ENCODE data around the gene OR10Z1. TPM values are rescaled to one million over a fixed set of nuclear protein-coding genes. Genes with fewer than 3 reads are reported as not detected.

OR10Z1 gene
- total RNA-seq, 1 experiment from 2014 or later, result not detected

DNA sequence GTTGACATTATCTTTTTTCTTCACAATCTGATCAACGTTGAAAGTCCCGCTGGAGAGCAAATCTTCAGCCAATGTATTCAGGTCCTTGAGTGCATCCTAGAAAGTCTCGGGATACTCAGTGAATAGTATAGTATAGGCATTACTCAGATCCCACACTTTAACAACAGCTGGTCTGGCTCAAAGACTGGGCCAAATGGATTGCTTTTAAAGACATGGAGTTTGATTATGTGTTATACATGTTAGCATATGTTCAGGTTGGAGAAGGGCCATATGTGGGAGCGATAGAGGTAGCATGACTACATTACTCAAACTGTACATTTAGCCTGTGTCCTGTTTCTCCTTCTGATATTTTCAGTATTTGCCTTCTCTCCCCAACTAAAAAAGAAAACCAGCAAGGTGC is 33.1 kb downstream of the OR10Z1 start:
- Histone ChIP-seq H3K4me1 (ENCODE audit: control insufficient read depth, insufficient read depth, low read length) (no peaks in the 10 kb centered on the region), H3K27ac (ENCODE audit: low read length) (no peak overlapping the region), H3K4me3 (ENCODE audit: low read depth in 2 of 2, low read length in 2 of 2) (no peak overlapping the region), H3K27me3 (ENCODE audit: control insufficient read depth, insufficient read depth, low read length) (no peaks in the 10 kb centered on the region), H3K9me3 (ENCODE audit: control insufficient read depth, insufficient read depth, low read depth, low read length) (no peaks in the 10 kb centered on the region), H3K36me3 (ENCODE audit: control insufficient read depth, insufficient read depth, low read length) (no peaks in the 10 kb centered on the region)
- ChIA-PET POLR2A (no interaction called here), CTCF (no interaction called here)
- in situ Hi-C loops (cut with HindIII; ENCODE audit: low pct_unique_long_range_greater_than_20kb, low sequenced_read_pairs), result no loop called here
- ATAC-seq (no peak), DNase-seq (ENCODE audit: low read depth, low spot score) (no peak)
- no TSS peak for BruUV-seq (replicated peaks)
- no peak for TF ChIP-seq TCF7L2 (IDR thresholded peaks at IDR 0.05; ENCODE audit: low read depth, low read length)
- no peak for TF ChIP-seq CTCF (IDR thresholded peaks at IDR 0.05)
- no peak for TF ChIP-seq POLR2AphosphoS5 (IDR thresholded peaks at IDR 0.05; ENCODE audit: low read depth, low read length)
- TF ChIP-seq, protein P1, sequence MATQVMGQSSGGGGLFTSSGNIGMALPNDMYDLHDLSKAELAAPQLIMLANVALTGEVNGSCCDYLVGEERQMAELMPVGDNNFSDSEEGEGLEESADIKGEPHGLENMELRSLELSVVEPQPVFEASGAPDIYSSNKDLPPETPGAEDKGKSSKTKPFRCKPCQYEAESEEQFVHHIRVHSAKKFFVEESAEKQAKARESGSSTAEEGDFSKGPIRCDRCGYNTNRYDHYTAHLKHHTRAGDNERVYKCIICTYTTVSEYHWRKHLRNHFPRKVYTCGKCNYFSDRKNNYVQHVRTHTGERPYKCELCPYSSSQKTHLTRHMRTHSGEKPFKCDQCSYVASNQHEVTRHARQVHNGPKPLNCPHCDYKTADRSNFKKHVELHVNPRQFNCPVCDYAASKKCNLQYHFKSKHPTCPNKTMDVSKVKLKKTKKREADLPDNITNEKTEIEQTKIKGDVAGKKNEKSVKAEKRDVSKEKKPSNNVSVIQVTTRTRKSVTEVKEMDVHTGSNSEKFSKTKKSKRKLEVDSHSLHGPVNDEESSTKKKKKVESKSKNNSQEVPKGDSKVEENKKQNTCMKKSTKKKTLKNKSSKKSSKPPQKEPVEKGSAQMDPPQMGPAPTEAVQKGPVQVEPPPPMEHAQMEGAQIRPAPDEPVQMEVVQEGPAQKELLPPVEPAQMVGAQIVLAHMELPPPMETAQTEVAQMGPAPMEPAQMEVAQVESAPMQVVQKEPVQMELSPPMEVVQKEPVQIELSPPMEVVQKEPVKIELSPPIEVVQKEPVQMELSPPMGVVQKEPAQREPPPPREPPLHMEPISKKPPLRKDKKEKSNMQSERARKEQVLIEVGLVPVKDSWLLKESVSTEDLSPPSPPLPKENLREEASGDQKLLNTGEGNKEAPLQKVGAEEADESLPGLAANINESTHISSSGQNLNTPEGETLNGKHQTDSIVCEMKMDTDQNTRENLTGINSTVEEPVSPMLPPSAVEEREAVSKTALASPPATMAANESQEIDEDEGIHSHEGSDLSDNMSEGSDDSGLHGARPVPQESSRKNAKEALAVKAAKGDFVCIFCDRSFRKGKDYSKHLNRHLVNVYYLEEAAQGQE (IDR thresholded peaks at IDR 0.05; ENCODE audit: insufficient read depth in 1 of 2, low read depth in 2 of 2, low read length in 1 of 2), result no peak
- no peak for TF ChIP-seq SIN3A (IDR thresholded peaks at IDR 0.05; ENCODE audit: borderline replicate concordance, insufficient read depth, low read depth, low read length)
- intact Hi-C loops (cut with micrococcal nuclease; ENCODE audit: unreplicated experiment), result no loop called here

GRCh38 chr1:158638904-158639303 is 33.8 kb downstream of the OR10Z1 start:
- ATAC-seq (no peak), DNase-seq (ENCODE audit: low read depth, low spot score) (no peak)
- in situ Hi-C loops (cut with HindIII; ENCODE audit: low pct_unique_long_range_greater_than_20kb, low sequenced_read_pairs) (no loop called here), intact Hi-C loops (cut with micrococcal nuclease; ENCODE audit: unreplicated experiment) (no loop called here)
- Histone ChIP-seq H3K4me1 (ENCODE audit: control insufficient read depth, insufficient read depth, low read length) (no peaks in the 10 kb centered on the region), H3K27ac (ENCODE audit: low read length) (no peak overlapping the region), H3K36me3 (ENCODE audit: control insufficient read depth, insufficient read depth, low read length) (no peaks in the 10 kb centered on the region), H3K27me3 (ENCODE audit: control insufficient read depth, insufficient read depth, low read length) (no peaks in the 10 kb centered on the region), H3K4me3 (ENCODE audit: low read depth in 2 of 2, low read length in 2 of 2) (no peak overlapping the region), H3K9me3 (ENCODE audit: control insufficient read depth, insufficient read depth, low read depth, low read length) (no peaks in the 10 kb centered on the region)
- TF ChIP-seq CTCF (IDR thresholded peaks at IDR 0.05), result no peak
- TF ChIP-seq, protein P1 (IDR thresholded peaks at IDR 0.05; ENCODE audit: insufficient read depth in 1 of 2, low read depth in 2 of 2, low read length in 1 of 2), result no peak
- TF ChIP-seq SIN3A (IDR thresholded peaks at IDR 0.05; ENCODE audit: borderline replicate concordance, insufficient read depth, low read depth, low read length), result no peak
- no peak for TF ChIP-seq POLR2AphosphoS5 (IDR thresholded peaks at IDR 0.05; ENCODE audit: low read depth, low read length)
- TF ChIP-seq TCF7L2 (IDR thresholded peaks at IDR 0.05; ENCODE audit: low read depth, low read length), result no peak
- ChIA-PET POLR2A (no interaction called here), CTCF (no interaction called here)
- no TSS peak for BruUV-seq (replicated peaks)
